HG03066 (cell line): ENCODE measurements around the gene KLK4.

Source experiments
- ATAC-seq: cut with Tn5 transposase; IDR thresholded peaks from one replicate; pipeline ENCODE4 v1.9.1; 2021; ENCODE audit warnings: low read depth; ENCODE audit not compliant: unreplicated experiment

KLK4 gene, protein sequence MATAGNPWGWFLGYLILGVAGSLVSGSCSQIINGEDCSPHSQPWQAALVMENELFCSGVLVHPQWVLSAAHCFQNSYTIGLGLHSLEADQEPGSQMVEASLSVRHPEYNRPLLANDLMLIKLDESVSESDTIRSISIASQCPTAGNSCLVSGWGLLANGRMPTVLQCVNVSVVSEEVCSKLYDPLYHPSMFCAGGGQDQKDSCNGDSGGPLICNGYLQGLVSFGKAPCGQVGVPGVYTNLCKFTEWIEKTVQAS

DNA sequence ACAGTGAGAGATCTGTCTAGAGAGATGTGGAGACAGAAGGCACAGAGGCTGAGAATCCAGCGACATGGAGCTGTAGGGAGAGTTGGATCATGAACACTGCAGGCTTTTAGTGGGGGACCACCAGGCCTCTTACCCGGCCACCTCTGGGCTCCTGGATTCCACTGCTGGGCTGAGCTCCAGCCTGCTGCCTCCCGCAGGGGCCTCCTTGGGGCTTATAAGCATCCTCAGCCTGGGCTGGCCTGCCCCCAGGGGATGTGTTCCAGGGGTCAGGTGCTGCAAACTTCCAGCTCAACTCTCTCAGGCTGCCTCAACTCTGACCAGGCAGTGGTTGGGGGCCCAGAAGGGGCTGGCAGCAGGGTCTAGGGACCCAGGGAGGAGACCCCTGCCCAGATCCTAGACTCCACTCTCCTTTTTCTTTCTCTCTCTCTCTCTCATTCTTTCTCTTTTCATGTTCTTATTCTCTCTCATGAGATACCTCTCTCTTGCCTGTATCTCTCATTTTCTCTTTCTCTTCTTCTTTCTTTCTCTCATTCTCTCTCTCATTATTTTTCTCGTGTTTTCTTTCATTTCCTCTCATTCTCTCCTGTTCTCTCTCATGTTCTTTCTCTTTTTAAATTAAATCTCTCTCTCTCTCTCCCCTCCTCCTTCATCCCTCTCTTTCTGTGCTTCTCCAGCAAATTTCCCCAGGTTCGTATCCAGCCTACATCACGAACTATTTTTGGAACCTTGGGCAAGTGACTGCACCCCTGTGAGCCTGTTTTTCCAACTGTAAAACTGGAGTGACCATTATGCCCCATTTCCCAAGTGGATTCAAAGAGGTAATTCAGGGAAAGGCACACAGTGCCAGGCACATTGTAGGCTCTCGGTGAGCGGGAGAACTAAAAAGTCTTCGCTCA, at the start of gene KLK4:
Gene KLK4 (minus strand): TSS at position 190 of the 896 bp plus-strand sequence. CDS start 657 bp downstream, outside the sequence.
- no peak for ATAC-seq

DNA sequence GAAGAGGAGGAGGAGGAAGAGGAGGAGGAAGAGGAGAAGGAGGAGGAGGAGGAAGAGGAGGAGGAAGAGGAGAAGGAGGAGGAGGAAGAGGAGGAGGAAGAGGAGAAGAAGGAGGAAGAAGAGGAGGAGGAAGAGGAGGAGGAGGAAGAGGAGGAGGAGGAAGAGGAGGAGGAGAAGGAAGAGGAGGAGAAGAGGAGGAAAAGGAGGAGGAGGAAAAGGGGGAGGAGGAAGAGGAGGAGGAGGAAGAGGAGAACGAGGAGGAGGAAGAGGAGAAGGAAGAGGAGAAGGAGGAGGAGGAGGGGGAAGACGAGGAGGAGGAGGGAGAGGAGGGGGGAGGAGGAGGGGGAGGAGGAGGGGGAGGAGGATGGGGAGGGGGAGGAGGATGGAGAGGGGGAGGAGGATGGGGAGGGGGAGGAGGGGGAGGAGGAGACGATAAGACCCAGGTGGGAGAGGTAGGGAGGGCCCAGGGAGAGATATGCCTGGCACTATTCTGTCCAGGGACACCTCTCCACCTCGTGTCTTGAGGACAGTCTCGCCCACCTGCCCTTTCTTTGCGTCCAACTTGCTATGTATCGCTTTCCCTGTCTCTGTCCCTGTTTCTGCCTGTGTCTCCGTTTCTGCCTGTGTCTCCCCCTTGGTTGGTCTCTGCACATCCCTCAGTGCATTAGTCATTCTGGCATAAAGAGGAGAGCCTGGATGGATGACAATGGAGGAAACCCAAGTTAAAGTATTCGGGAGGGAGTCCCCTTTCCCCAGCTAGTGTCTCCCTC, 48.7 kb upstream of the KLK4 start:
- ATAC-seq = no peak

DNA sequence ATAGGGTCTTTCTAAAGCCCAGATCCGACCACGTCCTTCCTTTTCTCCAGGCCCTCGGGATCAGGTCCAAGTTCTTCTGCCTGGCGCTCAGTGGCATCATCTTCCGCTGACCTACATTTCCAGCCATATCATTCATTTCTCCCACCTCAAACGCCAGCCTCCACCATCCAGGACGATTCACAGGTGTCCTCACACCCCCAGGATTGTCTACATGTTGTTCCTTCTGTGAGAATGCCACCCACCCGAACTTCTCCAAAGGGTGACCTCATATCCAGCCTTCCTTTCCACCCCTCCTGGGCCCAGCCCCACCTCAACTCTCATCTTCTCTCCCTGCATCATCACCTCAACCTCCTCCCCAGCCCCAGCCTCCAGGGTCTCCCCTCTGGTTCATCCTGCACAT, 46.4 kb upstream of the KLK4 start:
- ATAC-seq = no peak

DNA sequence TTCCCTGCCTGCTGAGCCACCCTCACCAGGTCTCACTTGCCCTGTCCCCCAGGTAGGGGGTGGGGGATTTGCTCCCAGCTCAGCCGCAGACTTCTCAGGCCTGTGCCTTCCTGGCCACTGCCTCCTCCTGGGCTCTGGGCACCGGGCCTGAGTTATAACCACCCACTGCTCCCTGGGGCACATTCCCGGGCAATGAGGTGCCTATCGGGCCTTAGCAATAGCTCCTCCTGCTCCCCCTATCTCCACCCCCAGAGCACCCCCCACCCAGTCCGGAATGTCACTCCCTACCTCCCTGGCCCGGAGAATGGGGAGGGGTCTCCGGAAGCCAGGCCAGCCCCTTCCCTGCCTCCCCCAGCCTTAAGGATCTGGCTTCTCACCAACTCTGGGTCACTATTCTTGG, 41.7 kb upstream of the KLK4 start, which contains the start of gene KLK5:
Gene KLK5 (minus strand): TSS at position 129 of the 400 bp plus-strand sequence. CDS start 381 bp downstream, outside the sequence.
- no peak for ATAC-seq

DNA sequence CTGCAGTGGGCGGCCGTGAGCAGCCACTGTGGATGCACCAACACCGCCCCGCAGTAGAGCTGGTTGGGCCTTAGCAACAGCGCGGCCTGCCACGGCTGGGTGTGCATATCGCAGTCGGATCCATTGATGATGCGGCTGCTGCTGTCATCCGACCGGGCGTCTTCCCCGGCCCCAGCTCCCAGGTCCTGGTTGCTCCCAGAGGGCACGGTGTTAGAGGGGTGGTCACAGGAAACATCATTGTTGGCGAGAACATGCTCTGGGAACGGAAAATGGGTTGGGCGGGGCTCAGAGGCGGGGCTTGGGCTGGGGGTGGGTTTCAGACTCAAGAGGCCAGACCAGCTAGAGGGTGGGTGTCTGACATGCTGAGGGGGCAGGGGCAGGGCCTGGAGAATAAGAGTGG, 38.7 kb upstream of the KLK4 start:
- ATAC-seq = no peak

DNA sequence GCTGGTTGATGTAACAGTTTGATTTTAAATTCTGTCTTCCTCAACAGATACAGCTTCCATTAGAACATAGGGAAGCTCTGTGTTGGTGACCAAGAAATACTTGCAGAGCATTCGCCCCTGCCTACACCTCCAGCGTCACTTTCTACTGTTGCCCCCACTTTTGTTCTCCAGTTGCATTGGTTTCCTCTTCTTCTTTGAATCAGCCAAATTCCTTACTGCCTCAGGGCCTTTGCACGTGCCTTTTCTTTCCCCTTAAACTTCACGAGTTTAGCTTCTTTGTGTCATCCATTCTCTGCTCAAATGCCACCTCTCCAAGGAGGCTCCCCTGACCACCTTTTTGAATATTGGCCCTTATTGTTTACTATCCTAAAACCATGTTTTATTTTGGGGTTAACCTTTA, 35.9 kb upstream of the KLK4 start:
- no peak for ATAC-seq

DNA sequence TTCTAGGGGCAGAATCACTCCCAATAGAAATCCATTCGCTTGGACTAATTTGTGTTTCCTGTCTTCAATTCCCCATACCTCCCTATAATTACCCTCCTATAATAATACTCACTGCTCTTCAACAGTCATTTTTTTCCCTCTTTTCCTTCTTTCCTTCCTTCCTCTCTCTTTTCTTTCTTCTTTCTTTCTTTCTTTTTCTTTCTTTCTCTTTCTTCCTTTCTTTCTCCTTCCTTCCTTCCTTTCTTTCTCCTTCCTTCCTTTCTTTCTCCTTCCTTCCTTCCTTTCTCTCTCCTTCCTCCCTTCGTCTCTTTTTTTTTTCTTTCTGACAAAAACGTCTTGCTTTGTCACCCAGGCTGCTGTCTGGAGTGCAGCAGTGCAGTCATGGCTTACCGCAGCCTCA, 33.6 kb upstream of the KLK4 start:
- ATAC-seq = no peak

DNA sequence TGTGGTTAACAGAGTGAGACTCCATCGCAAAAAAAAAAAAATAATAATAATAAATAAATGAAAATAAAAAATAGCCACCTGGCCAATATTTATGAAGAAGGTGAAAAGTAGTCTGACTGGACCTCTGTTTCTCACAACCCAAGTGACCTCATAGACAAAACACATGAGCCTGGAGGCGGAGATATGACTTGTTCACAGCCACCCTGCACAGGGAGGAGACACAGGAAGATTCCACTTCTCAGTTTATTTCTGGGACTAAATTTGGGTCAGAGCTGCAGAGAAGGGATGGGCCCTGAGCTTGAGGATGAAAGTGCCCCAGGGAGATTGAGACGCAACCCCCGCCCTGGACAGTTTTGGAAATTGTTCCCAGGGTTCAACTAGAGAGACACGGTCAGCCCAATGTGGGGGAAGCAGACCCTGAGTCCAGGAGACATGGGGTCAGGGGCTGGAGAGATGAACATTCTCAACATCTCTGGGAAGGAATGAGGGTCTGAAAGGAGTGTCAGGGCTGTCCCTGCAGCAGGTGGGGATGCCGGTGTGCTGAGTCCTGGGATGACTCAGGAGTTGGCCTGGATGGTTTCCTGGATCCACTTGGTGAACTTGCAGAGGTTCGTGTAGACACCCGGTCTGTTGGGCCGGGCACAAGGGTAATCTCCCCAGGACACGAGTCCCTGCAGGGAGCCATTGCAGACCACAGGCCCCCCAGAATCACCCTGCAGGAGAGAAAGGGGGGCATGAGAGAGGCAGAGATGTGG, 32.1 kb upstream of the KLK4 start:
- no peak for ATAC-seq

DNA sequence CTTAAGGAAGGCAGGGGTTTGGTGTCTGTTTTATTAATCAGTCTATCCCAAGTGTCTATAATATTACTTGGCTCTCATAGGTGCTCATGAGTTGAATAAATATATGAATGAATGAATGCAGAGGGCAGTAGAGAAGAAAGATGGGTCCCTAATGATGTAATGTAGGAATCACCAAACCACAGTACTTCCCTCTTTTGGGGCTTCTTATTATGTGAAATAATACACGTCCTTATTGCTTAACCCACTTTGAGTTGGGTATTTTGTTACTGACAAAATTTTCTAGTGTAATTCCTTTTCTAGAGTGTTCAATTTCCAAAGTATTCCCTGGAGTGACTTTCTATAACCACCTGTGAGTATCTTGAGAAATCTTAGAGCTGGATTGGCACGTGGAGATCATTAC, 28.4 kb upstream of the KLK4 start:
- ATAC-seq = no peak

DNA sequence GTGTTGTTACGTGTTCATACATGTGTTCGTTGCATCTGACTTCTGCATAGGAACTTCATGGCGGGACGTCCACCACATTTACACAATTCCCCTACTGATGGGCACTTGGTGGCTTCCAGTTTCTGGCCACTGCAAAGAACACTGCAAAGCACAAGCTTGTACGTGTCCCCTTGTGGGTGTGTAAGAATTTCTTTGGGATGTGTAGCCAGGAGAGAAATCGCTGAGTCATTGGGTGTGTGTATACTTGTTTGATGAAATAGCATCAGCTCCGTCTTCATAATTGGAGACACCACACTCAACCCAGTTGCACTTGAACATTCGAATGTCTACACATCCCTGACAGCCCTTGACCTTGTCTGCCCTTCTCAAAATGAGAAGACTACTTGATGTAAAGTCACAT, 22.4 kb upstream of the KLK4 start:
- ATAC-seq = no peak

DNA sequence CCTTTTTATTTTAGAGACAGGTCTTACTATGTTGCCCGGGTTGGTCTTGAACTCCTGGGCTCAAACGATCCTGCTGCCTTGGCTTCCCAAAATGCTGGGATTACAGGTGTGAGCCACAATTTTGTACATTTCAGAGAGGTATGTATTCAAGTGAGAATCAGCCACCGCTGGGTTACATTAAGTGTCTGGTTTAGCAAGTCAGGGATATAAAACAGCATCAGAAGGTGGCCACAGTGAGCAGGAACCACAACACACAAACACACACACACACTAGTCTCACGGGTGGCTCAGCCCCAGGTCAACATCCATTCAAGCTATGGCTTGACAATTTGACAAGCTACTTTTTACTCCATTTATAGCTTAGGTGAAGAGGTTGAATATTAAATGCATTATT, 21.5 kb upstream of the KLK4 start:
- ATAC-seq = no peak

DNA sequence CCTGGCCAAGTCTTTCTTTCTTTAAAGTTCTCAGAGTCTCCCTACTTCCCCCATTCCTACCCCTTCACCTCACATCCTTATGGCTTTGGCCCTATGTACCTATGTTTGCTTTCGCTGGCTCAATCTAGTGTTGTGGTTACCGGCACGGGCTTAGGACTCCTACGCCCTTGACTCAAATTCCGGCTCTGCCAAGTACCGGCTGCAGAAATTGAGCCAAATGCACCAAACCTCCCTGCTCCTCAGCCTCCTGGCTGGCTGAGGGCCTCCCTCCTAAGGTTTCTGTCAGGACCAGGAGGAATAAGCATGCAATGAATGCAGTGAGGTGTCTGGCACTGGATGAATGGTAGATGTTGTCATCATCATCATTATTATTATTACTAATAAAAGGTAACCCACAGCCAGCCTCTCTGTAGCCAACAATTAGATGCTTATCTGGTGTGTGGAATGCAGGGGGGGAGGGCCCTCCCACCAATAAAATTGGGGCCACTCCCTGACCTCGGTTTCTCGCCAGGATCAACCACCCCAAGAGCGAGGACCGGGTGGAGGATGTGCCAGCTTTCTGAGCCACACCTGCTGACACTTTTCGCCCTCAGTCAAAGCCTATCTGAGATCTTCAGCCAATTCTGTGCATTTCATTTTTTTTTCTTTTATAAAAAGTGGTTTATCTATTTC, 21.0 kb upstream of the KLK4 start:
- no peak for ATAC-seq

DNA sequence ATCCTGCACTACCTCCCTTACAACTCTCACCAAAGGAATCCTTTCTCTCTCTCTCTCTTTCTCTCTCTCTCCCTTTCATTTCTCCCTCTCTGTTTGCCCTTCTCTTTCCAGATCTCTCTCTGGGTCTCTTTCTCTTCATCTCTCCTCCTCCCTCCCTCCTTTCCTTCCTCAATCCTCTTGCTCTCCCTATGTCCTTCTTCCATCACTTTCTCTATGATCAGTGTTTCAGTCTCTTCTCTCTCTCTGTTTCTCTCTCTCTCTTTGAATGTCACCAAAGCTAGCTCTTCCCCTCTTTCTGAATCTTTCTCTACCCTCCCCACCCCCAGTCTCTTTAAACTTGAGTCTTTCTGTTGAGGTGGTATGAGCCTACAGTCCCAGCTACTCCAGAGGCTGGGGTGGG, 19.8 kb upstream of the KLK4 start:
- no peak for ATAC-seq

DNA sequence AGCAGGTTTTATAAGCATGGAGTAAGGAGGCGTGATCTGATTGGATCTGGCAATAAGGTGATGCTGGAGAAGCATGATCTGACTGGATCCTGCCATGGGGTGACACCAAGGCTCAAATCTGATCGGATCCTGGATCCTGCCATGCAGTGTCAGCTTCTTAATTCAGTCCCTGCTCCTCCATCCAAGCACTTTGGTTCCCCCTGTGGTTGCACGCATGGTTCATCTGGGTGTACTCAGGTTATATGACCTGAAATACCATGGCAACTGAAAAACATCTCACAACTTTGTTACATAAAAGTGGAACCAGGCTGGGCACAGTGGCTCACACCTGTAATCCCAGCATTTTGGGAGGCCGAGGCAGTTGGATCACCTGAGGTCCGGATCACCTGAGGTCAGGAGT, 17.6 kb upstream of the KLK4 start:
- no peak for ATAC-seq

DNA sequence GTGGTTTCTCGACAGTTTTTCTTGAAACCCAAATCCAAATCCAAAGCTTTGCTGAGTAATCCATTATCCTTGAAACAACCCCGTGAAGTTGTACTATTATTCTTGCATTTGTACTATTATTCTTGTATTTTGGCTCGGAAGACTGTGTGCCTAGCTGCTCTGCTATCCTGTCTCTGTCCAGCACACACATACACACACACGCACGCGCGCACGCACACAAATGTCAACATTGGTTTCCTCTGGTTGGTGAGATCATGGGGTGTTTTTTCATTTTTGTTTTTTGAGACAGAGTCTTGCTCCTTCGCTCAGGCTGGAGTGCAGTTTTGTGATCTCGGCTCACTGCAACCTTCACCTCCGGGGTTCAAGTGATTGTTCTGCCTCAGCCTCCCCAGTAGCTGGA, 14.9 kb upstream of the KLK4 start:
- no peak for ATAC-seq

DNA sequence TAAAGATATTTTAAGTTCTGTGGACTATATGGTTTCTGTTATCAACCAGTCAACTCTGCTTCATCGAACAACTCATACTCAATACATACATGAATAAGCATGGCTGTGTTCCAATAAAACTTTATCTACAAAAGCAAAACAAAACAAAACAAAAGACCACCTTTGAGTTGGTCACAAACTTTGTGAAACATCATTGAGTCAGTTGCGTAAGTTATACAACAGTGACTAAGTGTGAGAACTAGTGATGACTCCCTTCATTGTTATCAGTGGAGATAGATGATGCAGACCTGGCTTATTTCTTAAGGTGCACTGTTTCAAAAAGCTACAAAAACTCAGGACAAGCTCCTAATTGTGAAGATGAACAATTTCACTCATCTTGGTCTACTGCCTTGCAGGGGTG, 14.5 kb upstream of the KLK4 start:
- no peak for ATAC-seq

DNA sequence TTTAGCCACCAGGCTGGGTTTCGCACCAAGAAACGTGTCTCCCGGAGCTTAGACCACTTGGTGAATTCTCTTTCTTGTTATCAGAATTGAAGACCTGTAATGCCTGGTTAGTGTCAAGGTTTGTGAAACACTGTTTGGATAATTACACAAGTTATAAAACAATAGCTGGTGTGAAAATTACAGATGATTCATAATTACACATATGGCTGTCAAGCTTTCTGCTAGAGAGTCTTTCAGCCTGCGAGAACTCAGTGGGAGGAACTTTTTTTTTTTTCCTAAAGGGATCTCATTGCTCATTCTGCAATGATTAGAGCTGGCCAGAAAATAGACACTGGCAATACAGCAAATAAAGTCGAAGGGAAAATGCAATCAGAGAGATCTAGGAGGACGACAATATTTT, 13.4 kb upstream of the KLK4 start:
- ATAC-seq = no peak

DNA sequence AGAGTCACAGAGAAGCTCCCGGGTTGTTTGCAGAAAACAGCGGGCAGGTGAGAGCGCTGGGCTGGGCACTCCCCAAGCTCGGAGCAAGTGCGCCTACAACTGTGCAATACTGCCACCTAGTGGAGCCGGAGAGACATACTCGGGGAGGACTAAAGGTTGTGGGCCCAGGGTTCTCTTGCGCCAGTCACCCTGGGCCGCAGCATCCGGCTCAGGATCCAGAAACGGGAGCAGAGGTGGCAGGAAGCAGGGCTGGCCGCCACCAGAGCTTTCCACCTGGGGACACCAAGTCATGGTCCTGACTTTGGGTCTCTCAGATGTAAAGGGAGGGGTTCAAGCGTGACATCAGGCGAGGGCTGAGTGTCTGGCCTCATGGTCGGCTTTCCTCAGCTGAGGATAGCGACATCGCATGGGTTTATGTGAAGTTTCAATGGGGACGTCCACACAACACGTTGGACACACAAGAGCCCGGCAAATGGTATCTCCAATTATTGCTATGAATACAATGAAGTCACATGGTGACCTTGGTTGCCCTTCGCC, 11.2 kb upstream of the KLK4 start:
- no peak for ATAC-seq

DNA sequence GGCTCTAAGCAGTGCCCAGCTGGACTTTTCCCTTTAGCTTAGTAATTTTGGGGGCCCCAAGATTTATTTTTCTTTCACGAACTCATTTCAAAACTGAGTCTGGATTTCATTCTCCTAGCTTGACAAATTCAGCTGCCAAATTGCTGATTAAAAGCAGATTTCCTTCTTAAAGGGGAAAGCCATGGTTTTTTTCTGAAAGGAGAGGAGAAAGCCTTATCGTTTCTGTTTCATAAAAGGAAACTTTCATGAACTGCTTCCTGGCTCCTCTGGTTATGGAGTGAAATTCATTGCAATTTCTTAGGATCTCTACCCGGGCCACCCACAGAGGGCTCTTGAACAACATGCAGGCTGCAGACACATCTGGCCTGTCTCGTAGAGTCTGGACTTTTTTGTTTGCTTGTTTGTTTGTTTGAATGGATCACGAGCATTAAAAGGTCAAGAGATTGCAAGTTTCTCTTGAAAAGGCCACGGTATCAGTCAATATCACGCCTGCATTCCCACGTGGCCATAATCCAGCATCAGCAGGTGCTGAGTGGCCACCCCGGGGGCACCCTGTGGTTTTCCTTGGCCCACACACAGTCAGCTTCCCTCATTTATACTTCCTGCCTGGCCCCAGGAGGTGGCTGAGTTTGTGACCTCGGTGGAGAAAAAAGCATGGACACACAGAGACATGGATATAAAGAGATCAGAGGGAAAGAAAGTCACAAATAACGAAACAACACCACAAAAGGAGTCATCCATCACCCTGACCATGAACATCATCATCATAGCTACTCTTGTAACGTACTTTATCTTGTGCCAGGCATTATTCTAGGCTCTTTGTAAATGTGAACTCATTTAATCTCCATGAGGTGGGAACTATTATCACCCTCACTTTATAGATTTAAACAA, 10.5 kb upstream of the KLK4 start:
- ATAC-seq = no peak
